H54 (cell line): ENCODE data around the gene ERN1.

Source experiments
- DNase-seq: peaks from one replicate; pipeline ENCODE4 v3.0.0; 2011; ENCODE audit warnings: low spot score, mixed read lengths; ENCODE audit not compliant: insufficient read length
- FAIRE-seq: peaks from 3 replicates; lab custom pipeline; 2011; peaks lifted over from hg19 to GRCh38; lab: Jason Lieb, UNC
- POLR2A ChIP-seq: IDR thresholded peaks from 2 replicates; pipeline ENCODE4 v1.6.1; 2011; ENCODE audit warnings: low read depth, mild to moderate bottlenecking, low read length

Gene ERN1

DNA sequence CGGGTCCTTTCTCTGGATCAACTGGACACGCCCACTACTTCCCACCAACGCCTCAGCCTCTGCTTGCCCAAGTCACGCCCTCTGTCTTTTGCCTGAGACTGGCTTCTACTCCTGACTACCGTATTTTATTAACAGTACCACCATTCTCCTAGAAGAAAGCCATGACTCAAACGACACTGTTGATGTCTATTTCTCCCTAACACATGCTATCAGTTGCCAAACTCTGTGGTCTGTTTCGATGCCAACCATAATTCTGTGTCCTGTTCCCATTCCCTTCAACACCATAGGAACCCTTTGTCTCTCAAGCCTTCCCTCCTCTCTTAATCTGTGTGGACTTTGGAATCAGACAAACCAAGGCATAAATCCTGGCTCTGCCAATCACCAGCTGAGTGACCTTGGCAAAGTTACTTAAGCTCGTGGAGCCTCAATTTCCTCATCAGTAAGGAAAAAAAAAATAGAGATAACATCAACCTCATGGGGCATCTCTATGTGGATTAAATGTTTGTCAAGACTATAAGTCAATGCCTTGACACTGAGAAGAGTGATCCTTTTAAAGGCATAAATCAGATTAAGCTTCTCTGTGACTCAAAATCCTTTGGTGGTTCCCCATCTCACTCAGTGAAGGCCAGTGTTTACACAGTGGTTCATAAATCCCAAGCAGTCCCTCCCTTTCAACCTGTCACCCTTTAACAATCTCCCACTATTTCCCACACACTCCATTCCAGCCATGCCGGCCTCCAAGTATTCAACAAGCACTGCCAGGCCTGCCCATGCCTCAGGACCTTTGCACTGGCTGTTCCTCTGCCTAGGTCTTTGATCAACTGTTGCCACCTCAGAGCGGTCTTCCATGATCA lies 45.6 kb downstream of the ERN1 start:
- DNase-seq (no peak), FAIRE-seq (no peak)
- no peak for TF ChIP-seq POLR2A

DNA sequence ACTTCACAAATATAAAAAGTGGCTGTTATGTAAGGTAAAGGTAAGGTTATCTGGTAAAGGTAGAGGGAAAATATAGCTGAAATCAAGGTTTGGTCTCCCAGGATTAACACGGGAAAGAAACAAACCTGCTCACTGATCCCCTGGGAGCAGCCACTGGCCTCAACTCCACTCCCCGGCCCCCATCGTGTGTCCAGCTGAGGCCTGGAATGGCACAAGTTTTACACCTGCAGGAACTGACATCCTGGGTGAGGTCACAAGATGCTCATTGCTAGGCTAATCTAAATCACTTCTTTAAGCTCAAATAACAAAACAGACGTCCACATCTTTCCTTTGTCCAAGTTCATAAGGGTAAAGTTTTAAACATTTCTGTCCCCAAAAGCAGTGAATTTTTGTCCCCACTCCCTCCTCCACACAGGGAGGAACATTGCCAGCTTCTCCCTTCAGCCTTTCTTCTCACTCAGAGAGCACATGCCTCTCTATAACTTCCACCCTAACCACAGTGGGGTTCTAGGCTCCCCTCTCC lies 46.3 kb downstream of the ERN1 start:
- FAIRE-seq, result no peak

DNA sequence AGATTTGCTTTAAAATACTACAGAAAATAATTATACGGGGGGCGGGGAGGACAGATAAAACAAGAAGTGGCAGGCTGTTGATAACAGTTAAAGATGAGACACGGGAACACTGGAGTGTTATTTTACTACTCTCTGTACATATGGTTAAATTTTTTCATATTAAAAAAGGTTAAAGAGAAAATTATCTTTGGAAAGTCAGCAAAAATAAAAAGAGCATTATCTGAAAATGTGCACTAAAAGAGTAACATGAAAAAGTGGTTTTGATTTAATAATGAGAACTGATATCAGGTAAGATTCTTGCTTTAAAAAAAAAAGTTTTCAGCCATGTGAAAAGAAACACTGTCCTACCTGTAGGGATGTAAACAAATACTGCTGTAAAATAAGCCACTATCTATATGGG lies 46.9 kb downstream of the ERN1 start:
- no peak for TF ChIP-seq POLR2A
- FAIRE-seq, result no peak
- no peak for DNase-seq

More for the DNA sequence above, 46.3 kb downstream of the ERN1 start:
- DNase-seq, result no peak
- no peak for TF ChIP-seq POLR2A

GRCh38 chr17:64081802-64082799 lies 47.8 kb downstream of the ERN1 start:
- TF ChIP-seq POLR2A, result no peak
- DNase-seq (peak; percentile 28), FAIRE-seq (peak; percentile 36)

DNA sequence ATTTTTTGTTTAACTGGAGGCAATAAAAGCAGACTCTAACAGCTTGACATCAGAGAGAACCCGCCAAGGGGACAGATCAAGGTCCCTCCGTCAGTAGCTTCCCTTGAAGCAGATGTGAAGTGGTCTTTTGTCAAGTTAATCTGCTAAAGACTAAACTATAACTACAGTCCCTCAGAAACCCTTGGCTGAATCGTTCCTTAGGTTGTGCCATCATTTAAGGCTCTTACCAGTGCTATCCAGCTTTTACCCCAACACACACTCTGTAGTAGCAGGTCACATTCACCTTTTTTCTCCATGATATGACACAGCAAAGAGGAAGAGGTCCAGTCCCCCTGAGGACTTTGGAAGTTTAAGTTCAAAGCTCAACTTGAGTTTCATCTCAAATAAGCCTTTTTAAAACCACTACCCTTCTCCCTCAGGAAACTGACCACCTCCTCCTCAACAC lies 49.7 kb downstream of the ERN1 start:
- TF ChIP-seq POLR2A, result no peak
- no peak for FAIRE-seq

DNA sequence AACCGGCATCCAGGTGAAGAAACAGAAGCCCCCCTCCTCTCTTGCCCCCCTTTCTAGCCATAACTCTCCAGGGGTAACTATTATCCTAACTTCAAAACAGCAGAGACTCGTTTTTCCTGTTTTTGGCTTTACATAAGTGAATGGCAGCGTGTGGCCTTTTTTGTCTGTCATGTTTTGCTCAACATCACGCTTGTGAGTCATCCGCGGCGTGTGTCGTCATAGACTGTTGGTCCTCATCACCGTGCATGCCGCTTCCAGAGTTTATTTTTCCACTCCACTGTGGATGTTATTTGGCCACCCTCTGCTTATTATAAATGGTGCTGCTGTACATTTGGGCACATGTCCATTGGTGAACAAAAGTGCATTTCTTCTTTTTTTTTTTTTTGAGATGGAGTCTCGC lies 52.6 kb downstream of the ERN1 start:
- DNase-seq (no peak), FAIRE-seq (no peak)
- no peak for TF ChIP-seq POLR2A

More for the DNA sequence above, 49.7 kb downstream of the ERN1 start:
- DNase-seq, result no peak

DNA sequence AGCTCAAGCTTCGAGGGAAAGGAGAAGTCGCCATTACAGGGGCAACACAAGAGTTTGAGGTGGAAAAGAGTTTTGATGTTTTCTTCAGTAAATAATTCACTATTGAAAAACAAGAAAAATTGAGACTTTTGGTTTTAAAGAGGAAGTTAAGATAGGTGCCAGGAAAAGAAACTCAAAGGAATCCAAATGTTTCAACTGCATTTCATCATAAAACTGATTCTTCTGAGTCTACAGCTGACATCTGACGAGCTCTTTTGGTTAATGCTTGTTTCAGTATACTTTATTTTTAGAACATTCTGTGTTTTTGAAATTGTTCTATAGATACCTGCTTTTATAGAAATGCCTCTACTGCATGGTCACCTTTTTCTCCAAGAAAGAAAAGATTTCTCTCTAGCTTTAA lies 54.0 kb downstream of the ERN1 start:
- no peak for TF ChIP-seq POLR2A
- DNase-seq (no peak), FAIRE-seq (no peak)

DNA sequence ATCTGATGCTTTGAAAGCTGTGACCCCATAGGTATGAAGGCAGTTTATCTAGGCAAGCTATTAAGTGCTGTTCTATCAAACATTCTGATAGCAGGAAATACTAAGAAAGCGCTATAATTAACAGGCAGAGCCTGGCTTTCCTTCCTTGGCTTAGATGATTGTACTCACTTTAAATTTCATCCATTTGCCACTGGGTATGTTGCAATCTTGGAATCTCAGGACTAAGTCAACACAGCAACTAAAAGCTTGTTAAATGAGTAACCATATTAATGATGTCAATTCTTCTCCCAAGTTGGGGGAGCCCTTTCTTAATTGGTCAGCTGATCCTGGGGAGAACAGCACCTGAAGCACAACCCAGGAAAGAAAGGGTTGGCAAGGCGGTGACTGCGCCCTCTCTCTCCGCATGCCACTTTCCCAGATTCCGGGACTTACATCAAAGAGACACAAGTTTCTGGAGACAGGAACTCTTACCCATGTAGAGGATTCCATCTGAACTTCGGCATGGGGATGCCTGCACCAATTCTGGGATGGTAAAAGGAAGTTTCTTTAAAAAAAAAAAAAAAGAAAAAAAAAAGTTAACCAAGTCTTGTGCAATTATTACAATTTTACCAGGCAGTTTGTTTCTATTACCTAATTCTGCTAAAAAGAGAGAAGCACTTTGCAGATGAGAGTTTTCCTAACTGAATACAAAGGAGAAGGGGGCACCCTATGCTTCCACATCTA lies 55.1 kb downstream of the ERN1 start:
- DNase-seq (no peak), FAIRE-seq (no peak)
- TF ChIP-seq POLR2A, result no peak

GRCh38 chr17:64073771-64074703 lies 55.9 kb downstream of the ERN1 start:
- DNase-seq (no peak), FAIRE-seq (no peak)
- no peak for TF ChIP-seq POLR2A

GRCh38 chr17:64071111-64071510 lies 58.8 kb downstream of the ERN1 start:
- DNase-seq, result no peak
- no peak for FAIRE-seq
- no peak for TF ChIP-seq POLR2A

DNA sequence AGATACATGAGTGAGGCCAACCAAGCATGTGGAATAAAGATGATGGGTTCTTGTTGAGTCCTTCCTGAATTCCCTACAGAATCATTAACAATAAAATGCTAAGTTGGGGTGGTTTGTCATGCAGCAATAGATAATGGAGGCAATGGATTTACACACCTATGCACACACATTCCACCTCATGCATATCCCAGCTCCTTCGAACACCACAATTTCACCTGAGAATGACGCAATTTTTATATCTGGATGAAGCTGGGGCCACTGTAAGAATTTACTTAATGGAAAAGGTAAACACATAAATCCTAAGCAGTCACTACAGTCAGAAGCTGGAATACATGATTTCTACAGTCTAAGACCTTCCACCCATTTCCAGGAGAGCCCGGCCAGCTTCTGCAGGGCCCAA lies 59.7 kb downstream of the ERN1 start:
- FAIRE-seq (no peak), DNase-seq (no peak)
- no peak for TF ChIP-seq POLR2A

- FAIRE-seq (no peak), DNase-seq (no peak)
- no peak for TF ChIP-seq POLR2A
Measured at GRCh38 chr17:64069143-64069542, 60.8 kb downstream of the ERN1 start.
